ENCODE data around the gene CCDC183. TPM values are rescaled to one million over a fixed set of nuclear protein-coding genes. Genes with fewer than 3 reads are reported as not detected.

The CCDC183 gene
- total RNA-seq, 1 donor from 2014 or later: 1.0 TPM

- no peak for DNase-seq
These were observed 55.0 kb downstream of the CCDC183 start for GRCh38 chr9:136850866-136851775.

- no peak for DNase-seq
These were observed 56.0 kb downstream of the CCDC183 start, which contains the start of gene MAMDC4 for GRCh38 chr9:136851941-136852663. MAMDC4 (plus strand) TSS chr9:136852346; CDS start chr9:136852417, 71 bp downstream.

GRCh38 chr9:136852664-136853595 lies 56.8 kb downstream of the CCDC183 start:
- no peak for DNase-seq

- no peak for DNase-seq
These were observed 57.5 kb downstream of the CCDC183 start for GRCh38 chr9:136853596-136854112.

- DNase-seq: no peak
These were observed 58.1 kb downstream of the CCDC183 start for GRCh38 chr9:136854113-136854841.

GRCh38 chr9:136854842-136855460 lies 58.8 kb downstream of the CCDC183 start:
- no peak for DNase-seq

GRCh38 chr9:136855461-136856078 lies 59.4 kb downstream of the CCDC183 start:
- no peak for DNase-seq

- no peak for DNase-seq
These were observed 59.9 kb downstream of the CCDC183 start for GRCh38 chr9:136856079-136856476.

GRCh38 chr9:136856541-136857141 lies 60.5 kb downstream of the CCDC183 start:
- no peak for DNase-seq

- no peak for DNase-seq
These were observed 61.0 kb downstream of the CCDC183 start for GRCh38 chr9:136857166-136857565.

Other genes starting within 250 kb of the CCDC183 start
- 571 and 768 TPM in 2 replicates for gene EGFL7, start 133.4 kb upstream of the CCDC183 start, total RNA-seq
- 46.1 and 62.6 TPM in 2 replicates for gene AGPAT2, start 108.9 kb upstream of the CCDC183 start, total RNA-seq
- 172 and 238 TPM in 2 replicates for gene DIPK1B, start 83.8 kb upstream of the CCDC183 start, total RNA-seq
- gene LCN10, start 53.4 kb upstream of the CCDC183 start, total RNA-seq: 0.05 TPM in 1 of 2 replicates, not detected in the other
- 0.68 TPM in 1 of 2 replicates, not detected in the other for gene LCN6, start 47.8 kb upstream of the CCDC183 start, total RNA-seq
- gene LCN8, start 38.1 kb upstream of the CCDC183 start, total RNA-seq: not detected in 2 replicates
- gene LCN15, start 31.8 kb upstream of the CCDC183 start, total RNA-seq: 0.05 TPM in 1 of 2 replicates, not detected in the other
- gene TMEM141, start 5.0 kb upstream of the CCDC183 start, total RNA-seq: 47.9 and 98.5 TPM in 2 replicates
- gene RABL6, start 11.6 kb downstream of the CCDC183 start, total RNA-seq: 69.1 and 95.8 TPM in 2 replicates
- gene AJM1, start 46.1 kb downstream of the CCDC183 start, total RNA-seq: 1.0 TPM in 2 replicates
- gene PHPT1, start 53.1 kb downstream of the CCDC183 start, total RNA-seq: 99.0 and 104 TPM in 2 replicates
- gene MAMDC4, start 56.0 kb downstream of the CCDC183 start, total RNA-seq: 2.0 and 5.1 TPM in 2 replicates
- gene EDF1, start 70.0 kb downstream of the CCDC183 start, total RNA-seq: 309 and 438 TPM in 2 replicates
- gene TRAF2, start 90.2 kb downstream of the CCDC183 start, total RNA-seq: 20.6 and 24.2 TPM in 2 replicates
- gene FBXW5, start 148.4 kb downstream of the CCDC183 start, total RNA-seq: 255 and 270 TPM in 2 replicates
- 1.7 TPM in 1 of 2 replicates, not detected in the other for gene C8G, start 148.9 kb downstream of the CCDC183 start, total RNA-seq
- not detected in 2 replicates for gene LCN12, start 155.9 kb downstream of the CCDC183 start, total RNA-seq
- 0.17 and 0.60 TPM in 2 replicates for gene PTGDS, start 181.2 kb downstream of the CCDC183 start, total RNA-seq
- not detected in 2 replicates for gene LCNL1, start 186.7 kb downstream of the CCDC183 start, total RNA-seq
- 13.5 and 17.9 TPM in 2 replicates for gene PAXX, start 196.1 kb downstream of the CCDC183 start, total RNA-seq
- gene CLIC3, start 200.2 kb downstream of the CCDC183 start, total RNA-seq: 0.09 TPM in 1 of 2 replicates, not detected in the other
- 8.5 and 13.3 TPM in 2 replicates for gene ABCA2, start 231.9 kb downstream of the CCDC183 start, total RNA-seq
- not detected in 2 replicates for gene FUT7, start 235.8 kb downstream of the CCDC183 start, total RNA-seq
- 39.7 and 46.8 TPM in 2 replicates for gene NPDC1, start 249.8 kb downstream of the CCDC183 start, total RNA-seq

Measured in dermis blood vessel endothelial cell (primary cell).